Measurements from ENCODE around the gene NIP7.

NIP7 gene

GRCh38 chr16:69319381-69319780, 20.2 kb upstream of the NIP7 start:
- DNase-seq = no peak

- DNase-seq = no peak
Observed at GRCh38 chr16:69319826-69320739, 19.5 kb upstream of the NIP7 start.

- DNase-seq = no peak
Observed at GRCh38 chr16:69320740-69321073, 18.9 kb upstream of the NIP7 start.

GRCh38 chr16:69321080-69321479, 18.5 kb upstream of the NIP7 start:
- no peak for DNase-seq

- DNase-seq = no peak
Observed at GRCh38 chr16:69322343-69322742, 17.2 kb upstream of the NIP7 start.

GRCh38 chr16:69323415-69323814, 16.2 kb upstream of the NIP7 start:
- no peak for DNase-seq

- DNase-seq = peak; percentile 46
Observed at GRCh38 chr16:69324013-69324531, 15.5 kb upstream of the NIP7 start.

- DNase-seq = no peak
Observed at GRCh38 chr16:69324585-69325253, 14.9 kb upstream of the NIP7 start.

- no peak for DNase-seq
Observed at GRCh38 chr16:69325784-69326171, 13.8 kb upstream of the NIP7 start.

- DNase-seq = no peak
Observed at GRCh38 chr16:69326172-69326873, 13.2 kb upstream of the NIP7 start.

GRCh38 chr16:69327585-69328310, 11.8 kb upstream of the NIP7 start:
- no peak for DNase-seq

- no peak for DNase-seq
Observed at GRCh38 chr16:69328854-69329316, 10.7 kb upstream of the NIP7 start.

- peak; percentile 64 for DNase-seq
Observed at GRCh38 chr16:69329369-69330285, 9.9 kb upstream of the NIP7 start.

GRCh38 chr16:69330286-69331109, 9.1 kb upstream of the NIP7 start, which contains the start of gene PDF:
Gene PDF (minus strand): TSS chr16:69330588. CDS start chr16:69330570, 18 bp downstream.
- DNase-seq = peak; percentile 93

GRCh38 chr16:69334696-69335095, 4.9 kb upstream of the NIP7 start:
- DNase-seq = no peak

- DNase-seq = no peak
Observed at GRCh38 chr16:69338557-69339288, 849 bp upstream of the NIP7 start.

GRCh38 chr16:69340095-69340644, 598 bp downstream of the NIP7 start:
- no peak for DNase-seq

GRCh38 chr16:69344171-69344570, 4.6 kb downstream of the NIP7 start:
- DNase-seq = no peak

GRCh38 chr16:69345923-69346322, 6.4 kb downstream of the NIP7 start:
- DNase-seq = no peak
